Measurements from ENCODE around the gene LRP4. TPM values are rescaled to one million over a fixed set of nuclear protein-coding genes. Genes with fewer than 3 reads are reported as not detected.
A peak's percentile ranks its signal among the peaks of the same experiment; 100 is the strongest.

The LRP4 gene
- total and polyA plus RNA-seq, 2 of the 8 experiments (the other 6 are each of a cell fraction or from before 2014, with no cell fraction given) = 5.4 to 22.1 TPM

DNA sequence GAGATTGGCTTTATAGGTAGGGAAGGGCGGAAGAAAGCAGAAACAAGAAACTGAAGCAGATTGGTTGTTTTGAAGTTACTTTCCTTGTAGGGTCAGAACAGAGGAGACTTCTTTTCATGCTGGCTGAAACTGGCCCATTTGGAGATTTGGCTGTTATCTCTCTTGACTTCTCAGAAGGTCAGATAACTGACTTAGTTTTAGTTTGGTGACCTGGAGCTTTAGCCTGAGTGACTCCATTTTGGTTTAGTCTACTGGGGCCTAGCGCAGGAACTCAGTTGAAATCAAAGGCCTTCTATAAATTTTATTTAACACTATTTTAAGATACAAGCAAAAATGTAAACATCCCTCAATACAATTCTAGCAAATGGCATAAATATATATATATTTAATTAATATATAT, 49.6 kb upstream of the LRP4 start:
- no peak overlapping the region for H3K18ac ChIP-seq (ENCODE audit: extremely low read depth, low read length)
- H3K4me3 ChIP-seq (ENCODE audit: extremely low read depth in 1 of 4, insufficient read depth in 2 of 4, low read depth in 3 of 4, low read length in 4 of 4) = no peak overlapping the region
- no peak overlapping the region for H2AFZ ChIP-seq (ENCODE audit: low read length)
- no peak overlapping the region for H4K8ac ChIP-seq (ENCODE audit: extremely low read depth, insufficient read depth, low read length)
- no peaks in the 10 kb centered on the region for H3K9me3 ChIP-seq (ENCODE audit: insufficient read depth in 2 of 2, low read depth in 1 of 2, low read length in 1 of 2)
- H3K4me1 ChIP-seq (replicated peaks in 1 of 4; ENCODE audit: control insufficient read depth in 3 of 4, insufficient read depth in 4 of 4, low read length in 3 of 4) = no peaks in the 10 kb centered on the region
- no peak overlapping the region for H3K14ac ChIP-seq (ENCODE audit: insufficient read length)
- FAIRE-seq (no peak), DNase-seq (ENCODE audit: low read depth in 1 of 2, low spot score in 2 of 2) (no peak)
- H3K27me3 ChIP-seq (replicated peaks in 1 of 4; ENCODE audit: control insufficient read depth in 3 of 4, extremely low read depth in 1 of 4, insufficient read depth in 3 of 4, low read length in 3 of 4) = no peaks in the 10 kb centered on the region
- no peaks in the 10 kb centered on the region for H3K79me1 ChIP-seq (ENCODE audit: low read depth, low read length)
- H2BK15ac ChIP-seq (ENCODE audit: low read length) = no peak overlapping the region
- no peak overlapping the region for H3K4ac ChIP-seq (replicated peaks; ENCODE audit: insufficient read length, low read depth, low read length)
- 98% methylated on average over 2 of the region's 2 CpGs; no CpG with 5 or more reads in 1 of the 2 experiments for WGBS, 2 experiments (ENCODE audit: extremely low coverage in 1 of 2, insufficient coverage in 1 of 2, insufficient read length in 1 of 2, insufficient replicate concordance in 2 of 2, low coverage in 1 of 2, low lambda C conversion rate in 2 of 2, missing lambda C conversion rate in 1 of 2)
- no peak overlapping the region for H3K27ac ChIP-seq (ENCODE audit: low read depth, low read length)
- no peaks in the 10 kb centered on the region for H3K36me3 ChIP-seq (ENCODE audit: control insufficient read depth in 2 of 4, insufficient read depth in 4 of 4, low read length in 3 of 4)
- TF ChIP-seq HDAC6 (IDR thresholded peaks at IDR 0.05; ENCODE audit: low read depth, low read length) (no peak), KDM1A (IDR thresholded peaks at IDR 0.05; ENCODE audit: borderline replicate concordance, low read length) (no peak), YY1 (IDR thresholded peaks at IDR 0.05; ENCODE audit: low read depth, low read length) (0 out of 2 replicates have a peak, but pooled peaks have one; percentile 42)
- H2BK5ac ChIP-seq (ENCODE audit: low read depth, low read length) = no peak overlapping the region
- H4K20me1 ChIP-seq (replicated peaks in 1 of 2; ENCODE audit: control insufficient read depth in 1 of 2, insufficient read depth in 2 of 2, low read length in 2 of 2) = no peaks in the 10 kb centered on the region
- H3K23ac ChIP-seq (ENCODE audit: insufficient read length) = no peak overlapping the region
- H3K4me2 ChIP-seq (ENCODE audit: insufficient read depth in 1 of 2, low read depth in 2 of 2, low read length in 2 of 2) = no peak overlapping the region
- H4K5ac ChIP-seq (ENCODE audit: insufficient read length, low read depth, low read length) = no peak overlapping the region
- no peak overlapping the region for H3K9ac ChIP-seq (replicated peaks in 1 of 4; ENCODE audit: extremely low read depth in 1 of 4, low read depth in 3 of 4, low read length in 3 of 4)
- H2BK12ac ChIP-seq (ENCODE audit: low read depth, low read length) = no peak overlapping the region
- H2BK120ac ChIP-seq (replicated peaks; ENCODE audit: low read depth, low read length) = no peak overlapping the region
- no peak overlapping the region for H2AK5ac ChIP-seq (ENCODE audit: low read depth, low read length)
- H2BK20ac ChIP-seq (ENCODE audit: low read length) = no peak overlapping the region
- POLR2A ChIA-PET (ENCODE audit: partially characterized antibody) = no interaction called here
- no peak overlapping the region for H3K56ac ChIP-seq (replicated peaks; ENCODE audit: insufficient read length, low read depth, low read length)
- CTCF ChIA-PET (ENCODE audit: partially characterized antibody) = interaction anchor here (1.7 to 2.0 kb wide), 2 partner anchors 9 to 58 kb away, joined by 4 to 6 read pairs; no protein-coding TSS in a partner anchor
- no peaks in the 10 kb centered on the region for H3K79me2 ChIP-seq (ENCODE audit: control insufficient read depth in 1 of 2, insufficient read depth in 2 of 2, low read length in 2 of 2)
- no peak overlapping the region for H4K91ac ChIP-seq (replicated peaks; ENCODE audit: insufficient read length, low read length)
- H3K23me2 ChIP-seq (ENCODE audit: low read depth, low read length) = no peaks in the 10 kb centered on the region
